ENCODE measurements around the gene FDX1. TPM values are rescaled to one million over a fixed set of nuclear protein-coding genes. Genes with fewer than 3 reads are reported as not detected.

FDX1 gene
- total RNA-seq, 1 experiment from 2014 or later, result 29.9 TPM

DNA sequence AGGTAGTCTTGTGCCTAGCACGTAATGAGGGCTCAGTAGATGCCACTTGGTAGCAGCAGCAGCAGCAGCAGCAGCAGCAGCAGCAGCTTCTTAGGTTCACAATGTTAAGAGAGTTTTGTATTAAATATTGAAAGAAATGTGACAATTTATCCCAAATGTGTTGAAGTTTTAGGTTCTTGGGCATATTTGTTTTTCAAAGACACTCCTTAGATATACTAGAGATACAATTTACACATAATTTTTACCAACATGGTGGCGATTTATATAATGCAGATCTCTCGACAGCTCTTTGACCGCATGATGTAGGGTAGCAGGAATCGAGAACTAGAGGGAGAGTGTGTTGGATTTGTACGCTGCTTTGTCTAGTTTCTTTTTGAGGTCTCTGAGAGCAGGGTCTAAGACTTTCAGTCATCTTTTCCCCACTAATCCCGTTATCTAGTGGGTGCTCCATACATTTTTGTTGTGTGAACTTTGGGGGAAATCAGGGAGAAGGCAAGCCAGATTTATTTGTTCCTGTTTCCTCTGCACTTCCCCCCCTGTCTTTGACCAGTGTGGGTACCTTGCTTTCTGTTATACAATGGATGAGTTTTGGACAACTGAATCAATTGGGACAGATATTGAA is 1.4 kb downstream of the FDX1 start:
- Histone ChIP-seq H3K36me3 (ENCODE audit: control insufficient read depth, insufficient read depth, low read length) (no peaks in the 10 kb centered on the region), H3K4me3 (ENCODE audit: low read depth, low read length) (peak overlapping the region; percentile 61), H3K9me3 (no peaks in the 10 kb centered on the region), H3K4me1 (peaks cover 30% of the 10 kb centered on the region), H3K27me3 (replicated peaks; ENCODE audit: control insufficient read depth, insufficient read depth, low read length) (no peaks in the 10 kb centered on the region)
- H3K36me3 Mint-ChIP-seq (ENCODE audit: insufficient read depth, unreplicated experiment), result peaks cover 10% of the 10 kb centered on the region
- BruUV-seq (replicated peaks), result no TSS peak
- peak overlapping the region; percentile 99 for H3K27ac Mint-ChIP-seq (ENCODE audit: unreplicated experiment)
- POLR2A ChIA-PET, result no interaction called here
- intact Hi-C loops (cut with micrococcal nuclease; ENCODE audit: unreplicated experiment), result loop anchor here (2.0 to 5.0 kb wide), 4 partner anchors 132 to 339 kb away; partner anchors contain the start of gene ZC3H12C
- H3K27me3 Mint-ChIP-seq (ENCODE audit: insufficient read depth, unreplicated experiment), result no peaks in the 10 kb centered on the region
- peaks cover 43% of the 10 kb centered on the region for H3K4me1 Mint-ChIP-seq (ENCODE audit: low read depth, unreplicated experiment)
- no peak for DNase-seq
- no peaks in the 10 kb centered on the region for H3K9me3 Mint-ChIP-seq (ENCODE audit: unreplicated experiment)
- H3K4me3 Mint-ChIP-seq (ENCODE audit: unreplicated experiment), result peak overlapping the region; percentile 100
- TF ChIP-seq, protein P1, sequence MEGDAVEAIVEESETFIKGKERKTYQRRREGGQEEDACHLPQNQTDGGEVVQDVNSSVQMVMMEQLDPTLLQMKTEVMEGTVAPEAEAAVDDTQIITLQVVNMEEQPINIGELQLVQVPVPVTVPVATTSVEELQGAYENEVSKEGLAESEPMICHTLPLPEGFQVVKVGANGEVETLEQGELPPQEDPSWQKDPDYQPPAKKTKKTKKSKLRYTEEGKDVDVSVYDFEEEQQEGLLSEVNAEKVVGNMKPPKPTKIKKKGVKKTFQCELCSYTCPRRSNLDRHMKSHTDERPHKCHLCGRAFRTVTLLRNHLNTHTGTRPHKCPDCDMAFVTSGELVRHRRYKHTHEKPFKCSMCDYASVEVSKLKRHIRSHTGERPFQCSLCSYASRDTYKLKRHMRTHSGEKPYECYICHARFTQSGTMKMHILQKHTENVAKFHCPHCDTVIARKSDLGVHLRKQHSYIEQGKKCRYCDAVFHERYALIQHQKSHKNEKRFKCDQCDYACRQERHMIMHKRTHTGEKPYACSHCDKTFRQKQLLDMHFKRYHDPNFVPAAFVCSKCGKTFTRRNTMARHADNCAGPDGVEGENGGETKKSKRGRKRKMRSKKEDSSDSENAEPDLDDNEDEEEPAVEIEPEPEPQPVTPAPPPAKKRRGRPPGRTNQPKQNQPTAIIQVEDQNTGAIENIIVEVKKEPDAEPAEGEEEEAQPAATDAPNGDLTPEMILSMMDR (IDR thresholded peaks at IDR 0.05; ENCODE audit: insufficient read depth in 1 of 2, low read depth in 1 of 2, low read length in 1 of 2, severe bottlenecking in 1 of 2, unreplicated experiment in 1 of 2), result no peak
- CTCF ChIA-PET, result interaction anchor here (0.8 to 4.6 kb wide), 4 partner anchors 54 to 230 kb away, joined by 3 to 27 read pairs (median 7); no protein-coding TSS in a partner anchor

DNA sequence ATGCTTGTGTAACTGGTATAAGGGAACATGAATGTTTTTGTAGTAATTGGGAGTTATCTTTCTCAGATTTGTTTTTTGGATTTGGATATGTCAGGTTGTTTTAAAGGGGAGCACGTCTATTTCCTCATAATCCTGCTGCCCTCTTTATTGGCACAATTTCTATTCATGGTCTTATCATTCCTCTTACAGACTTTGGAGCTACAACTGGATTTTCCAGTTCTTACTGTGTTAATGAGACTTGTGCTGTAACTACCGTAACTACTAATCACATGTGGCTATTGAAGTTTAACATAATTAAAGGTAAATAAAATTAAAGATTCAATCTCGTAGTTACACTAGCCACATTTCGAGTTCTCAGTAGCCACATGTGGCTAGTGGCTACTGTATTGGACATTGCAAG is 1.9 kb downstream of the FDX1 start:
- no peaks in the 10 kb centered on the region for H3K27me3 ChIP-seq (replicated peaks; ENCODE audit: control insufficient read depth, insufficient read depth, low read length)
- H3K36me3 ChIP-seq (ENCODE audit: control insufficient read depth, insufficient read depth, low read length), result no peaks in the 10 kb centered on the region
- no peaks in the 10 kb centered on the region for H3K9me3 ChIP-seq
- intact Hi-C loops (cut with micrococcal nuclease; ENCODE audit: unreplicated experiment), result loop anchor here (2.0 to 5.0 kb wide), 4 partner anchors 133 to 339 kb away; partner anchors contain the start of gene ZC3H12C
- no TSS peak for BruUV-seq (replicated peaks)
- Mint-ChIP-seq H3K27me3 (ENCODE audit: insufficient read depth, unreplicated experiment) (no peaks in the 10 kb centered on the region), H3K9me3 (ENCODE audit: unreplicated experiment) (no peaks in the 10 kb centered on the region), H3K36me3 (ENCODE audit: insufficient read depth, unreplicated experiment) (peaks cover 10% of the 10 kb centered on the region), H3K27ac (ENCODE audit: unreplicated experiment) (peak overlapping the region; percentile 99), H3K4me1 (ENCODE audit: low read depth, unreplicated experiment) (peaks cover 43% of the 10 kb centered on the region), H3K4me3 (ENCODE audit: unreplicated experiment) (peak overlapping the region; percentile 100)
- TF ChIP-seq, protein P1 (IDR thresholded peaks at IDR 0.05; ENCODE audit: insufficient read depth in 1 of 2, low read depth in 1 of 2, low read length in 1 of 2, severe bottlenecking in 1 of 2, unreplicated experiment in 1 of 2), result no peak
- POLR2A ChIA-PET, result no interaction called here
- peaks cover 30% of the 10 kb centered on the region for H3K4me1 ChIP-seq
- DNase-seq, result peak in 1 of 2 experiments; percentile 33
- H3K4me3 ChIP-seq (ENCODE audit: low read depth, low read length), result peak overlapping the region; percentile 61
- CTCF ChIA-PET, result interaction anchor here (0.6 to 4.6 kb wide), 4 partner anchors 55 to 230 kb away, joined by 3 to 27 read pairs (median 3); no protein-coding TSS in a partner anchor

DNA sequence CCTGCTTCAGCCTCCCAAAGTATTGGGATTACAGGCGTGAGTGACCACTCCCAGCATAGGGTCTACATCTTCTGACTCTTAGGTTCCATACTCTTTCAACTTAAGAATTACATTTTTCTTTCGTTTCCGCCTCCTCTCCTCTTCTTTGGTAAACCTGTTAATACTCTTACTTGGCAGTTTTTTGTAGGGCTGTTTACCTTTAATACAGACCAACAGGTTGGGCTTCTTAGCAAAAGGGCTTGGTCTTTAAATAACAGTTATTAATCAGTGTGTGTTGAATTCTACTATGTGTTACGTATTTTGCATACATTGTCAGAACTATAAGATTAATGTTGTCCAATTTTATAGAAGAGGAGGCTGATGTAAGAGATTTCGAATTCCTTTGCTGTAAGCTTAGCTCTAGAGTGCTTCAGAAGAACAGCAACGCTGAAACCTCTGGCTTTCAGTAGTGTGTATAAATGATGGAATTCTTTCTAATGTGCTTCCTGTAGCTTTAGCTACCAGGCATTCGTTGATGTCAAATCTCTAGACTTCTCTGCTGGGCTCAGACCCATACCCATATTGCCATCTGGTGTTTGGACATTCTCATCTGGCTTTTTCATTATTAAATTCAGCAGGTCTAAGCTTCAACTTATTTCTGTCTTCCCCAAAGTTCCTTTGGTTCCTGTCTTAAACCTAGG is 3.1 kb downstream of the FDX1 start:
- no peaks in the 10 kb centered on the region for H3K27me3 Mint-ChIP-seq (ENCODE audit: insufficient read depth, unreplicated experiment)
- H3K4me3 Mint-ChIP-seq (ENCODE audit: unreplicated experiment), result peak overlapping the region; percentile 100
- Histone ChIP-seq H3K4me1 (peaks cover 30% of the 10 kb centered on the region), H3K4me3 (ENCODE audit: low read depth, low read length) (no peak overlapping the region), H3K36me3 (ENCODE audit: control insufficient read depth, insufficient read depth, low read length) (peaks cover 2% of the 10 kb centered on the region; the same call in 1 of the 2 replicates), H3K9me3 (no peaks in the 10 kb centered on the region), H3K27me3 (replicated peaks; ENCODE audit: control insufficient read depth, insufficient read depth, low read length) (no peaks in the 10 kb centered on the region)
- H3K4me1 Mint-ChIP-seq (ENCODE audit: low read depth, unreplicated experiment), result peaks cover 34% of the 10 kb centered on the region
- H3K36me3 Mint-ChIP-seq (ENCODE audit: insufficient read depth, unreplicated experiment), result peaks cover 17% of the 10 kb centered on the region
- DNase-seq, result no peak
- BruUV-seq (replicated peaks), result no TSS peak
- POLR2A ChIA-PET, result no interaction called here
- peak overlapping the region; percentile 99 for H3K27ac Mint-ChIP-seq (ENCODE audit: unreplicated experiment)
- no peaks in the 10 kb centered on the region for H3K9me3 Mint-ChIP-seq (ENCODE audit: unreplicated experiment)
- CTCF ChIA-PET, result interaction anchor here (0.7 to 4.6 kb wide), 9 partner anchors 17 to 494 kb away, joined by 3 to 27 read pairs (median 4); partner anchors contain the start of gene RDX
- intact Hi-C loops (cut with micrococcal nuclease; ENCODE audit: unreplicated experiment), result loop anchor here (1.0 to 5.0 kb wide), 5 partner anchors 57 to 487 kb away; partner anchors contain the start of gene ZC3H12C
- TF ChIP-seq, protein P1 (IDR thresholded peaks at IDR 0.05; ENCODE audit: insufficient read depth in 1 of 2, low read depth in 1 of 2, low read length in 1 of 2, severe bottlenecking in 1 of 2, unreplicated experiment in 1 of 2), result no peak

All from Caco-2 (cell line).